Mucosa of descending colon (tissue), 3 donors: ENCODE data around the gene MARCHF2. TPM values are rescaled to one million over a fixed set of nuclear protein-coding genes. Genes with fewer than 3 reads are reported as not detected.
"Not testable (repeated sequence)": the region's sequence is repeated elsewhere in the genome, so short reads cannot be mapped to it uniquely, and the experiment has no call there.

ENCODE experiments used
- ATAC-seq: fragments of 200-7000 bp; cut with Tn5 transposase; one replicate; pipeline ENCODE4 v1.9.1; 2020; ENCODE audit warnings: mild to moderate bottlenecking, moderate library complexity
- DNase-seq, 3 donors: peaks; one replicate each; pipeline ENCODE4 v3.0.0-alpha.2; 2020
- H3K36me3 ChIP-seq: fragments of 200-600 bp; one replicate; pipeline ENCODE4 v1.8.0; 2021; ENCODE audit warnings: low read depth, mild to moderate bottlenecking
- H3K4me1 ChIP-seq: fragments of 200-600 bp; one replicate; pipeline ENCODE4 v1.8.0; 2021; ENCODE audit warnings: low read depth, mild to moderate bottlenecking
- H3K4me3 ChIP-seq: fragments of 200-600 bp; one replicate; pipeline ENCODE4 v1.8.0; 2021; ENCODE audit warnings: mild to moderate bottlenecking
- H3K9me3 ChIP-seq: fragments of 200-600 bp; one replicate; pipeline ENCODE4 v1.8.0; 2021; ENCODE audit warnings: mild to moderate bottlenecking
- CTCF ChIP-seq: fragments of 200-600 bp; IDR thresholded peaks from one replicate; pipeline ENCODE4 v1.8.0; 2022; ENCODE audit warnings: antibody characterized with exemption, mild to moderate bottlenecking
- intact Hi-C, 2 donors: fragments of 100-400 bp; cut with DNase I in 1 of 2; cut with micrococcal nuclease in 1 of 2; formaldehyde crosslinking; loops; one replicate each; pipeline versions ENCODE4 v1.11.0 to v1.11.1; 2022; cut with DNase I, micrococcal nuclease
- total RNA-seq, 3 donors: library from RNA; stranded (reverse); fragmentation: NEBNext Ultra II Directional in 2 of 3; extraction: Animal tissue kit (Norgen Biotek cat#: 25700) in 2 of 3; gene quantifications; one replicate each; pipeline versions ENCODE4 v1.2.1 to v1.2.4, GENCODE V29; 2021 to 2023
- donor health status: DM: no; HTN: no; CAD: no; lungs with moderate emphysema.
- donor health status: DM: no; HTN: no; CAD: no.
- donor health status: DM: no; HTN: yes; CAD: no.

The MARCHF2 gene
- total RNA-seq, 3 donors from 2014 or later = 27.2 to 62.0 (median 33.8) TPM

GRCh38 chr19:8370176-8371010, 42.7 kb upstream of the MARCHF2 start:
- TF ChIP-seq CTCF = no peak
- Histone ChIP-seq H3K4me3 (no peak overlapping the region), H3K36me3 (no peaks in the 10 kb centered on the region), H3K4me1 (peaks cover 13% of the 10 kb centered on the region), H3K9me3 (no peaks in the 10 kb centered on the region)
- ATAC-seq (no peak), DNase-seq (peak in 1 of 3 donors; percentile 18)
- intact Hi-C loops = no loop called here

GRCh38 chr19:8371011-8371804, 41.9 kb upstream of the MARCHF2 start:
- Histone ChIP-seq H3K9me3 (no peaks in the 10 kb centered on the region), H3K36me3 (no peaks in the 10 kb centered on the region), H3K4me3 (no peak overlapping the region), H3K4me1 (peaks cover 13% of the 10 kb centered on the region)
- DNase-seq = peak in 1 of 3 donors; percentile 45
- no peak for TF ChIP-seq CTCF
- no peak for ATAC-seq
- intact Hi-C loops = no loop called here

GRCh38 chr19:8373867-8374813, 39.0 kb upstream of the MARCHF2 start:
- Histone ChIP-seq H3K4me1 (peaks cover 8% of the 10 kb centered on the region), H3K4me3 (no peak overlapping the region), H3K9me3 (no peaks in the 10 kb centered on the region), H3K36me3 (no peaks in the 10 kb centered on the region)
- DNase-seq (peak in 2 of 3 donors; percentile 53 to 61), ATAC-seq (peak; percentile 81)
- intact Hi-C loops = no loop called here
- TF ChIP-seq CTCF = no peak

- H3K4me1 ChIP-seq, ATAC-seq, intact Hi-C loops, H3K4me3 ChIP-seq, H3K36me3 ChIP-seq, H3K9me3 ChIP-seq: not testable (repeated sequence)
- peak in 2 of 3 donors; percentile 20 to 27 for DNase-seq
Observed at GRCh38 chr19:8375766-8376165, 37.3 kb upstream of the MARCHF2 start.

GRCh38 chr19:8376373-8376974, 36.6 kb upstream of the MARCHF2 start:
- H3K36me3 ChIP-seq, intact Hi-C loops, ATAC-seq, H3K4me1 ChIP-seq, H3K4me3 ChIP-seq, H3K9me3 ChIP-seq: not testable (repeated sequence)
- peak in 2 of 3 donors; percentile 1 to 2 for DNase-seq

- no peaks in the 10 kb centered on the region for H3K9me3 ChIP-seq
- intact Hi-C loops = no loop called here
- no peak for TF ChIP-seq CTCF
- no peaks in the 10 kb centered on the region for H3K36me3 ChIP-seq
- H3K4me1 ChIP-seq = peaks cover 8% of the 10 kb centered on the region
- DNase-seq = peak in 1 of 3 donors; percentile 7
- no peak overlapping the region for H3K4me3 ChIP-seq
- ATAC-seq = no peak
Observed at GRCh38 chr19:8377598-8377997, 35.5 kb upstream of the MARCHF2 start.

GRCh38 chr19:8379156-8379891, 33.8 kb upstream of the MARCHF2 start:
- intact Hi-C loops, H3K9me3 ChIP-seq, H3K36me3 ChIP-seq, H3K4me3 ChIP-seq, DNase-seq, H3K4me1 ChIP-seq, ATAC-seq: not testable (repeated sequence)

- intact Hi-C loops, H3K36me3 ChIP-seq, H3K9me3 ChIP-seq, H3K4me3 ChIP-seq, H3K4me1 ChIP-seq, ATAC-seq: not testable (repeated sequence)
- DNase-seq = peak in 1 of 3 donors; percentile 0
Observed at GRCh38 chr19:8384569-8384968, 28.5 kb upstream of the MARCHF2 start.
